ENCODE results near the gene ZSCAN5B. TPM values are rescaled to one million over a fixed set of nuclear protein-coding genes. Genes with fewer than 3 reads are reported as not detected.
"Not testable (repeated sequence)": the region's sequence is repeated elsewhere in the genome, so short reads cannot be mapped to it uniquely, and the experiment has no call there.

The ZSCAN5B gene
- polyA plus RNA-seq, 6 donors from 2014 or later: not detected

- not testable (repeated sequence) for H3K9me3 Mint-ChIP-seq; DNase-seq; H3K4me3 Mint-ChIP-seq; ATAC-seq (ENCODE audit: low read depth in 2 of 2); H3K27me3 Mint-ChIP-seq
- Mint-ChIP-seq H3K27ac (peak overlapping the region in 1 of 6 donors; percentile 59), H3K36me3 (peaks cover 0 to 11% of the 10 kb centered on the region in 2 donors), H3K4me1 (peaks cover 15 to 21% (median 17%) of the 10 kb centered on the region in 3 donors)
Observed at GRCh38 chr19:56148955-56149655, 48.5 kb downstream of the ZSCAN5B start.

- no peak for DNase-seq
- peaks cover 0 to 2% (median 0%) of the 10 kb centered on the region in 7 donors for H3K9me3 Mint-ChIP-seq
- no peaks in the 10 kb centered on the region for H3K27me3 Mint-ChIP-seq
- peaks cover 0 to 11% of the 10 kb centered on the region in 2 donors for H3K36me3 Mint-ChIP-seq
- H3K4me3 Mint-ChIP-seq: no peak overlapping the region
- H3K27ac Mint-ChIP-seq: no peak overlapping the region
- H3K4me1 Mint-ChIP-seq: peaks cover 16 to 24% (median 20%) of the 10 kb centered on the region in 3 donors
- ATAC-seq (ENCODE audit: low read depth in 2 of 2): no peak
Observed at GRCh38 chr19:56148096-56148495, 49.5 kb downstream of the ZSCAN5B start.

- H3K27ac Mint-ChIP-seq: no peak overlapping the region
- no peak overlapping the region for H3K4me3 Mint-ChIP-seq
- ATAC-seq (ENCODE audit: low read depth in 2 of 2): no peak
- H3K27me3 Mint-ChIP-seq: no peaks in the 10 kb centered on the region
- peaks cover 0 to 11% of the 10 kb centered on the region in 2 donors for H3K36me3 Mint-ChIP-seq
- DNase-seq: no peak
- peaks cover 19 to 25% (median 25%) of the 10 kb centered on the region in 3 donors for H3K4me1 Mint-ChIP-seq
- peaks cover 0 to 2% (median 0%) of the 10 kb centered on the region in 7 donors for H3K9me3 Mint-ChIP-seq
Observed at GRCh38 chr19:56147307-56147706, 50.3 kb downstream of the ZSCAN5B start.

- no peak overlapping the region for H3K27ac Mint-ChIP-seq
- H3K27me3 Mint-ChIP-seq: no peaks in the 10 kb centered on the region
- H3K36me3 Mint-ChIP-seq: peaks cover 0 to 11% of the 10 kb centered on the region in 2 donors
- no peak overlapping the region for H3K4me3 Mint-ChIP-seq
- H3K9me3 Mint-ChIP-seq: peaks cover 0 to 2% (median 0%) of the 10 kb centered on the region in 7 donors
- ATAC-seq (ENCODE audit: low read depth in 2 of 2): no peak
- H3K4me1 Mint-ChIP-seq: peaks cover 22 to 29% (median 28%) of the 10 kb centered on the region in 3 donors
- no peak for DNase-seq
Observed at GRCh38 chr19:56146904-56147303, 50.7 kb downstream of the ZSCAN5B start.

- no peaks in the 10 kb centered on the region for H3K27me3 Mint-ChIP-seq
- no peak overlapping the region for H3K4me3 Mint-ChIP-seq
- no peak for ATAC-seq (ENCODE audit: low read depth in 2 of 2)
- H3K4me1 Mint-ChIP-seq: peaks cover 30 to 36% (median 32%) of the 10 kb centered on the region in 3 donors
- H3K27ac Mint-ChIP-seq: no peak overlapping the region
- H3K9me3 Mint-ChIP-seq: peaks cover 0 to 2% (median 0%) of the 10 kb centered on the region in 7 donors
- peaks cover 0 to 11% of the 10 kb centered on the region in 2 donors for H3K36me3 Mint-ChIP-seq
- no peak for DNase-seq
Observed at GRCh38 chr19:56145698-56146097, 51.9 kb downstream of the ZSCAN5B start.

GRCh38 chr19:56144831-56145230 lies 52.8 kb downstream of the ZSCAN5B start:
- peak overlapping the region in 1 of 8 donors; percentile 20 for H3K4me3 Mint-ChIP-seq
- peaks cover 32 to 44% (median 40%) of the 10 kb centered on the region in 3 donors for H3K4me1 Mint-ChIP-seq
- no peak overlapping the region for H3K27ac Mint-ChIP-seq
- no peak for DNase-seq
- H3K27me3 Mint-ChIP-seq: no peaks in the 10 kb centered on the region
- ATAC-seq (ENCODE audit: low read depth in 2 of 2): no peak
- H3K36me3 Mint-ChIP-seq: peaks cover 0 to 4% of the 10 kb centered on the region in 2 donors
- peaks cover 0 to 2% (median 0%) of the 10 kb centered on the region in 7 donors for H3K9me3 Mint-ChIP-seq

GRCh38 chr19:56144376-56144775 lies 53.2 kb downstream of the ZSCAN5B start:
- ATAC-seq (ENCODE audit: low read depth in 2 of 2) (no peak), DNase-seq (no peak)
- H3K36me3 Mint-ChIP-seq: no peaks in the 10 kb centered on the region
- H3K4me1 Mint-ChIP-seq: peaks cover 32 to 48% (median 43%) of the 10 kb centered on the region in 3 donors
- no peak overlapping the region for H3K27ac Mint-ChIP-seq
- no peaks in the 10 kb centered on the region for H3K9me3 Mint-ChIP-seq
- H3K27me3 Mint-ChIP-seq: no peaks in the 10 kb centered on the region
- peak overlapping the region in 3 of 8 donors; percentile 9 to 47 (median 20) for H3K4me3 Mint-ChIP-seq

GRCh38 chr19:56142897-56143434 lies 54.6 kb downstream of the ZSCAN5B start:
- Mint-ChIP-seq H3K27ac (peak overlapping the region in 1 of 6 donors; percentile 68), H3K36me3 (no peaks in the 10 kb centered on the region), H3K4me3 (peak overlapping the region in 5 of 8 donors; percentile 34 to 94 (median 61)), H3K27me3 (no peaks in the 10 kb centered on the region), H3K4me1 (peaks cover 37 to 48% (median 43%) of the 10 kb centered on the region in 3 donors), H3K9me3 (no peaks in the 10 kb centered on the region)
- no peak for ATAC-seq (ENCODE audit: low read depth in 2 of 2)
- DNase-seq: no peak

- H3K9me3 Mint-ChIP-seq: no peaks in the 10 kb centered on the region
- ATAC-seq (ENCODE audit: low read depth in 2 of 2) (no peak), DNase-seq (no peak)
- peak overlapping the region in 5 of 6 donors; percentile 38 to 95 (median 86) for H3K27ac Mint-ChIP-seq
- no peaks in the 10 kb centered on the region for H3K36me3 Mint-ChIP-seq
- H3K4me3 Mint-ChIP-seq: peak overlapping the region; percentile 77 to 96 (median 92)
- peaks cover 37 to 48% (median 43%) of the 10 kb centered on the region in 3 donors for H3K4me1 Mint-ChIP-seq
- H3K27me3 Mint-ChIP-seq: no peaks in the 10 kb centered on the region
Observed at GRCh38 chr19:56142087-56142787, 55.3 kb downstream of the ZSCAN5B start.

GRCh38 chr19:56141417-56141993 lies 56.1 kb downstream of the ZSCAN5B start:
- Mint-ChIP-seq H3K4me1 (peaks cover 37 to 48% (median 43%) of the 10 kb centered on the region in 3 donors), H3K4me3 (peak overlapping the region; percentile 93 to 99 (median 96)), H3K36me3 (no peaks in the 10 kb centered on the region), H3K9me3 (no peaks in the 10 kb centered on the region), H3K27me3 (no peaks in the 10 kb centered on the region), H3K27ac (peak overlapping the region; percentile 58 to 95 (median 82))
- ATAC-seq (ENCODE audit: low read depth in 2 of 2) (no peak), DNase-seq (no peak)

GRCh38 chr19:56140583-56141416 lies 56.8 kb downstream of the ZSCAN5B start, which contains the start of gene ZNF444:
ZNF444 (plus strand) TSS chr19:56141287; CDS start chr19:56146912, 5,625 bp downstream.
- ATAC-seq (ENCODE audit: low read depth in 2 of 2) (peak; percentile 91), DNase-seq (peak; percentile 99)
- H3K27me3 Mint-ChIP-seq: no peaks in the 10 kb centered on the region
- H3K4me1 Mint-ChIP-seq: peaks cover 37 to 48% (median 43%) of the 10 kb centered on the region in 3 donors
- peak within 1 kb of the TSS; percentile 94 to 98 (median 96) for H3K27ac Mint-ChIP-seq
- H3K36me3 Mint-ChIP-seq: no peaks in the 10 kb centered on the region
- no peaks in the 10 kb centered on the region for H3K9me3 Mint-ChIP-seq
- H3K4me3 Mint-ChIP-seq: peak within 1 kb of the TSS; percentile 93 to 99 (median 96)

GRCh38 chr19:56139847-56140582 lies 57.6 kb downstream of the ZSCAN5B start:
- H3K4me3 Mint-ChIP-seq: peak overlapping the region; percentile 93 to 99 (median 96)
- DNase-seq (no peak), ATAC-seq (ENCODE audit: low read depth in 2 of 2) (no peak)
- no peaks in the 10 kb centered on the region for H3K36me3 Mint-ChIP-seq
- H3K4me1 Mint-ChIP-seq: peaks cover 37 to 48% (median 43%) of the 10 kb centered on the region in 3 donors
- H3K9me3 Mint-ChIP-seq: no peaks in the 10 kb centered on the region
- no peaks in the 10 kb centered on the region for H3K27me3 Mint-ChIP-seq
- peak overlapping the region; percentile 94 to 98 (median 96) for H3K27ac Mint-ChIP-seq

All from naive B cell (primary cell).